ENCODE data around the gene MGMT.

The MGMT gene

GRCh38 chr10:129768437-129769355 is 301.7 kb downstream of the MGMT start:
- DNase-seq (ENCODE audit: low read depth) = no peak

DNA sequence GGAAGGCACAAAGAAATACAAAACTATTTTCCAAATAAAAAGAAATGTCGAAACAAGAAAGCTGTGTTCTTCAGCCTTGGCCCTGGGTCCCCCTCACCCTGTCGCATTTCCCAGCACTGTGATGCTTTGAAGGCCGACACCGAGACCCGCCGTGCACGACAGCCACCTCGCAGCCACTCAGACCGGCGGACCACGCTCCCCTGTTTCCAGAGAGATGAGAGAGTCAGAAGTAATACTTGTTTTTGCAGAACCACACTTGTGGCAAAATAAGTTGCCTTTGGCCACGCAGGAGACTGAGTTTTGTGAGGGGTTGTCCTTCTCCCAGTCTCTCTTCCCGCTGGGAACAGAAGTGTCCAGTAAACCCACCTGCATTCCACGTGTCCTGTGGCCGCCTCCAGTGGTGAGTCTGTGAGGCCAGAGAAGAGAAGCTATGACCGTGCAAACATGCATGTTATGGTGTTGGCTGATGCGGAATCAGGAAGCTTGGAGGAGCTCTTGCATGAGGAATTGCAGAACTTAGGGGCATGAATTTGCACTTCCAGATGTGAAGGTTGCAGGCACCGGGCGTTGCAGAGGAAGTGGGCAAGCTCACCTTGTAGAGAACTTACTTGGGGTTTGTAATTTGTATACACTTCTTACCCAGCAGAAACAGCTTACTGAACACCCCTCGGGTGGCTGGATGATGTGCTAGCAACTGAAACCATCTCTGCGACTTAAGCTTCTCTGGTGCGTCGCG is 302.5 kb downstream of the MGMT start:
- no peak overlapping the region for H3K4me3 ChIP-seq (ENCODE audit: low read depth, low read length)
- TF ChIP-seq, protein P1, sequence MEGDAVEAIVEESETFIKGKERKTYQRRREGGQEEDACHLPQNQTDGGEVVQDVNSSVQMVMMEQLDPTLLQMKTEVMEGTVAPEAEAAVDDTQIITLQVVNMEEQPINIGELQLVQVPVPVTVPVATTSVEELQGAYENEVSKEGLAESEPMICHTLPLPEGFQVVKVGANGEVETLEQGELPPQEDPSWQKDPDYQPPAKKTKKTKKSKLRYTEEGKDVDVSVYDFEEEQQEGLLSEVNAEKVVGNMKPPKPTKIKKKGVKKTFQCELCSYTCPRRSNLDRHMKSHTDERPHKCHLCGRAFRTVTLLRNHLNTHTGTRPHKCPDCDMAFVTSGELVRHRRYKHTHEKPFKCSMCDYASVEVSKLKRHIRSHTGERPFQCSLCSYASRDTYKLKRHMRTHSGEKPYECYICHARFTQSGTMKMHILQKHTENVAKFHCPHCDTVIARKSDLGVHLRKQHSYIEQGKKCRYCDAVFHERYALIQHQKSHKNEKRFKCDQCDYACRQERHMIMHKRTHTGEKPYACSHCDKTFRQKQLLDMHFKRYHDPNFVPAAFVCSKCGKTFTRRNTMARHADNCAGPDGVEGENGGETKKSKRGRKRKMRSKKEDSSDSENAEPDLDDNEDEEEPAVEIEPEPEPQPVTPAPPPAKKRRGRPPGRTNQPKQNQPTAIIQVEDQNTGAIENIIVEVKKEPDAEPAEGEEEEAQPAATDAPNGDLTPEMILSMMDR (IDR thresholded peaks at IDR 0.05; ENCODE audit: control insufficient read depth, extremely low read depth, insufficient read depth) = no peak
- DNase-seq (ENCODE audit: low read depth) = no peak

More at GRCh38 chr10:129768437-129769355, 301.7 kb downstream of the MGMT start:
- TF ChIP-seq, protein P1 (IDR thresholded peaks at IDR 0.05; ENCODE audit: control insufficient read depth, extremely low read depth, insufficient read depth) = no peak
- no peak overlapping the region for H3K4me3 ChIP-seq (ENCODE audit: low read depth, low read length)

- no peak overlapping the region for H3K4me3 ChIP-seq (ENCODE audit: low read depth, low read length)
- DNase-seq (ENCODE audit: low read depth) = no peak
- TF ChIP-seq, protein P1 (IDR thresholded peaks at IDR 0.05; ENCODE audit: control insufficient read depth, extremely low read depth, insufficient read depth) = no peak
These were observed 303.2 kb downstream of the MGMT start for GRCh38 chr10:129770286-129770685.

DNA sequence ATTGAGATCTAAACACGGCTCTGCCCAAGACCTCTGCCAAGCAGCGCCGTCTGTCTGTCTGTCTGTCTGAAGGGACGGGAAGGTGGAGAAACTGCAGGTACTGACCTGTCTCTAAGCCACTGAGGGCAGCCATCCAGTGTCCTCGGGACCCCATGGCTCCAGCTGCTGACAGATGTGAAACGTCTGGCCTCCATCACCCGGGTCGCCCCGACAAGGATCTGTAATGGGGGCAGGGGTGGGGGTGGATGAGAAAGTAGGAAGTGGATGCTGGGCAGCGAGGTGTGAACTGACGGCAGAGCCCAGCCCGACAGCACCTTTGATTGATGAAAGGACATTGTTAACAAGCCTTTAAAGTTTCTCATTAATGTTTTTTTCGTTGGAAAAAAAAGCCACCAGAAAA is 304.0 kb downstream of the MGMT start:
- no peak for DNase-seq (ENCODE audit: low read depth)
- TF ChIP-seq, protein P1 (IDR thresholded peaks at IDR 0.05; ENCODE audit: control insufficient read depth, extremely low read depth, insufficient read depth) = no peak

DNA sequence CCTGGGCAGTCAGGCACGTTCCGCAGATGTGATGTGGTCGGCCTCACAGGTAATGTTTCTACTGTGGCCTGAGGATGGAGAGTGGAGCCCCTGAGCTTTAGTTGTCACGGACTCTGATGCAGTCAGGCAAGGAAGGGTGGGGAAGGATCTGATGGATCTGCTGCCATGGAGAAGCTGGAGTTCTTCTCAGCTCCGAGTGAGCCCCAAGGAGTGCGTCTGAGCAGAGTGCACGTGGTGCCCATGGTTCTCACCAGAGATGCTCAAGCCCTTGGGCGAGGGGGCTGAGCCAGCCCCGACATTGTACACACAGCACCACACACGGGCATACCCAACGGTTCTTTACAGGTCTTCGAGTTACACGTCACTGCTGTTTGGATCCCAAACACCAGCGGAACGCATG is 304.5 kb downstream of the MGMT start:
- TF ChIP-seq, protein P1 (IDR thresholded peaks at IDR 0.05; ENCODE audit: control insufficient read depth, extremely low read depth, insufficient read depth) = no peak
- no peak overlapping the region for H3K4me3 ChIP-seq (ENCODE audit: low read depth, low read length)
- DNase-seq (ENCODE audit: low read depth) = no peak

More for the DNA sequence above, 304.0 kb downstream of the MGMT start:
- H3K4me3 ChIP-seq (ENCODE audit: low read depth, low read length) = no peak overlapping the region

DNA sequence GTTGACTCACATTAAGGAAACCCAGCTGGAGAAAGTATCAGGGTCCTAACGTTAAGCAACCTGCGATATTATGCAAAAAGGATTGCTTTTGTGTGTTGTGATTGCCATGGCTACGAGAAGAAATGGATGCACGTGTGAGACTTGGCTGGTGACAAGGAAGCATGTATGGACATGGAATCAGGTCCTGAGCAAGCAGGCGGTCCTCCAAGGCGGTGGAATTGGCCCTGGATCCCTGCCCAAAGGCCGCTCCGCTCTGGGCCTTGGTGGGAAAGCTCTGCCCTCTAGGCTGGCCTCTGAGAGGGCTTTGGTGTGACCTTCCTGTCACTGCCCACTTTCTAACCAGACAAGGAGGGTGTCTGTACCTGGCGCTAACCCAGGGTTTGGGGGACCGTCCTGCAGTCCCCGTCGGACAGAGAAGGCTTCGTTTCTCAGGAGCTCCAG is 305.0 kb downstream of the MGMT start:
- TF ChIP-seq, protein P1 (IDR thresholded peaks at IDR 0.05; ENCODE audit: control insufficient read depth, extremely low read depth, insufficient read depth) = no peak
- no peak for DNase-seq (ENCODE audit: low read depth)
- no peak overlapping the region for H3K4me3 ChIP-seq (ENCODE audit: low read depth, low read length)
